IPS DF 6.9 (cell line): Measurements from ENCODE around the gene ASCC2.
"Not testable (repeated sequence)": the region's sequence is repeated elsewhere in the genome, so short reads cannot be mapped to it uniquely, and the experiment has no call there.

Experiments
- DNase-seq: peaks from one replicate; pipeline ENCODE4 v3.0.0-alpha.2; 2013; ENCODE audit warnings: low read depth, low spot score
- H3K27ac ChIP-seq: one replicate; pipeline ENCODE4 v1.5.1; 2013; ENCODE audit warnings: low read length, control low read depth
- H3K27me3 ChIP-seq: 2 replicates; pipeline ENCODE4 v1.6.1; 2013; ENCODE audit warnings: mild to moderate bottlenecking, low read length; ENCODE audit not compliant: control insufficient read depth, insufficient read depth
- H3K36me3 ChIP-seq: 2 replicates; pipeline ENCODE4 v1.6.1; 2013; ENCODE audit warnings: low read length; ENCODE audit not compliant: control insufficient read depth, insufficient read depth
- H3K4me1 ChIP-seq: 2 replicates; pipeline ENCODE4 v1.6.1; 2013; ENCODE audit warnings: low read length; ENCODE audit not compliant: control insufficient read depth, insufficient read depth
- H3K4me3 ChIP-seq: 2 replicates; pipeline ENCODE4 v1.5.1; 2013; ENCODE audit warnings: mild to moderate bottlenecking, low read length
- H3K9me3 ChIP-seq: 2 replicates; pipeline ENCODE4 v1.6.1; 2013; ENCODE audit warnings: low read length, inconsistent platforms; ENCODE audit not compliant: control insufficient read depth, insufficient read depth
- WGBS: extraction: QIAGEN DNeasy Blood & Tissue Kit; methylation state at CpG from one replicate; pipeline ENCODE4 v1.1.7; 2013; ENCODE audit warnings: mixed read lengths, missing lambda C conversion rate; ENCODE audit not compliant: insufficient read length, insufficient coverage; 5-methylcytosine and 5-hydroxymethylcytosine counted together

The ASCC2 gene

DNA sequence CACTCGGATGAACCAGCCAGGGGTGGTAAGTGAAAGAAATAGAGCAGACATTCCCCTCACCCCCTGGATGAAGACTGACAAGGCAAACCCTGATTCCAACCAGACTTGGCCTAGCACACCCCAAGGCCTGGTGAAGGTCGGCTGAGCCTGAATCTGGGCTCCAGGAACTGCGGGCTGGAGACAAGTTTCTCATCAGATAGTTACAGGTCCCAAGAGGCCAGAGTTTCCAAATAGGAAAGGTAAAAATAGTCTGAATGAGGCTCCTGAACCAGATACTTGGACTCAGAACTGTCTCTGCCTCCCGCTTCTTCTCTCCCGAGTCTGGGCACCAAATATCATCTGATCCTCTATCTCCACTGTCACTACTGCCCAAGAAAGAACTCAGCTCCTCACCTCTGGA lies 79.1 kb downstream of the ASCC2 start:
- no peaks in the 10 kb centered on the region for H3K36me3 ChIP-seq
- no peak overlapping the region for H3K27ac ChIP-seq
- H3K27me3 ChIP-seq: no peaks in the 10 kb centered on the region
- no peak for DNase-seq
- no peaks in the 10 kb centered on the region; the same call in 1 of the 2 replicates for H3K4me1 ChIP-seq
- no peak overlapping the region for H3K4me3 ChIP-seq
- no CpG with 5 or more reads among the region's 5 CpGs for WGBS
- no peaks in the 10 kb centered on the region for H3K9me3 ChIP-seq

DNA sequence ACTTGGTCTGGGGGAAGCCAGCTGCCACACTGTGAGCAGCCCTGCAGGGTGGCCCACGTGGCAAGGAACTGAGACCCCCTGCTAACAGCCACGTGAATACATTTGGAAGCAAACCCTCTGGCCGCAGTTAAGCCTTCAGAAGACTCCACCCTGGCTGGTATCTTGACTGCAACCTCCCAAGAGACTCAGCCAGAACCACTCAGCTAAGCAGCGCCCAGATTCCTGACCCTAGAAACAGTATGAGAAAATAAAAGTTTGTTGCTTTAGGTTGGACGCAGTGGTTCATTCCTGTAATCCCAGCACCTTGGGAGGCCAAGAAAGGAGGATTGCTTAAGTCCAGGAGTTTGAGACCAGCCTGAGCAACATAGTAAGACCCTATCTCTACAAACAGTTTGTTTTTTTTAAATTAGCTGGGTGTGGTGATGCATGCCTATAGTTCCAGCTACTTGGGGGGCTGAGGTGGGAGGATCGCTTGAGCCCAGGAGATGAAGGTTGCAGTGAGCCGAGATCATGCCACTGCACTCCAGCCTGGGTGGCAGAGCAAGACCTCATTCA lies 79.9 kb downstream of the ASCC2 start:
- WGBS: no CpG with 5 or more reads among the region's 7 CpGs
- Histone ChIP-seq H3K4me3 (no peak overlapping the region), H3K9me3 (no peaks in the 10 kb centered on the region), H3K27ac (no peak overlapping the region), H3K27me3 (no peaks in the 10 kb centered on the region), H3K36me3 (no peaks in the 10 kb centered on the region), H3K4me1 (no peaks in the 10 kb centered on the region; the same call in 1 of the 2 replicates)
- no peak for DNase-seq

DNA sequence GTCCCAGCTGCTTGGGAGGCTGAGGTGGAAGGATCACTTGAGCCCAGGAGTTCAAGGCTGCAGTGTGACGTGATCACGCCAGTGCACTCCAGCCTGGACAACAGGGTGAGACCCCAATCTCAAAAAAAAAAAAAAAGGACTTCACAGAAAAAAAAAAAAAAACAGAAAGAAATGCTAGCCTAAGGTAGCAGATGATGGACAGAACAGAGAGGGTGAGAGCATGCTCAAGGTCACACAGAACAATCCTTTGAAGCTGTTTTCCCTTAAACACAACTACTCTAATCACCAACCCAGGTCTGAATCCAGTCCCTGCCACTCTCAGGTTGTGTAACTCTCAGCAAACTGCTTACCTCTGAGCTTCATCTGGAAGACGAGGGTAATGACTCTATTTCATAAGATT lies 81.0 kb downstream of the ASCC2 start:
- Histone ChIP-seq H3K4me3 (no peak overlapping the region), H3K36me3 (no peaks in the 10 kb centered on the region), H3K9me3 (no peaks in the 10 kb centered on the region), H3K4me1 (no peaks in the 10 kb centered on the region; the same call in 1 of the 2 replicates), H3K27ac (no peak overlapping the region), H3K27me3 (no peaks in the 10 kb centered on the region)
- no CpG with 5 or more reads among the region's 3 CpGs for WGBS
- DNase-seq: no peak

DNA sequence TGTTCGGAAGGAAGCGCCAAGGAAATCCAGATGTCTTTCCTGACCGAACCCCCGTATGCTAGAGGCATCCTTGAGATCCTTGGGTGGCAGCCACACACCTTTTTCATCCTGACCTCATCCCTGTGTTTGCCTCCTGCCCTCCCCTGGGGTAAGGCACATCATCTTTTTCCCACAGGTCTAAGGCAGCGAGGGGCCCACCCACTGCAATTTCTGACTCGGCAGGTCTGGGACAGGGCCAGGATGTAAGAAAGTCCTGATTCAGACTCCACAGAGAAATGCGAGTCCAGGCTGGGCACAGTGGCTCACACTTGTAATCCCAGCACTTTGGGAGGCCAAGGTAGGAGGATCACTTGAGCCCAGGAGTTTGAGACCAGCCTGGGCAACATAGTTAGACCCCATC lies 81.7 kb downstream of the ASCC2 start:
- Histone ChIP-seq H3K4me3 (no peak overlapping the region), H3K36me3 (no peaks in the 10 kb centered on the region), H3K9me3 (no peaks in the 10 kb centered on the region), H3K4me1 (no peaks in the 10 kb centered on the region; the same call in 1 of the 2 replicates), H3K27me3 (no peaks in the 10 kb centered on the region), H3K27ac (no peak overlapping the region)
- no CpG with 5 or more reads among the region's 7 CpGs for WGBS
- no peak for DNase-seq

DNA sequence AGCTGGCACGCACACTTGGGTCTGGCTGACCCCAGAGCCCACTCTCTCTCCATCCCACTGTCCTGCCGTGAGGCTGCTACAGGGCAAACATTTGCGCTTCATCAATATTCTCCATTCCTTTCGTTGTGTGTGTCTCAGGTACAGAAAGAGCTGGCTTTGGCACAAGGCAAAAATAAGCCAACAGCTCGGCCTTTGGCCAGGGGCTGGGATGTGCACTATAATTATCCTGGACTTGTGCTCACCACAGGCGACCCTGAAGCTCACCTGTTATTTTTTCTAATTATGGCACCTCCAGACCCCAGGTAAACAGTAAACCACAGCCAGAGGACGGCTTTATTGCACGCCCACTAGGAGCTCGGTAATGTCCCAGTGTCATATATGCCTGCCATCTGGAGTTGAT lies 82.2 kb downstream of the ASCC2 start:
- Histone ChIP-seq H3K27ac (no peak overlapping the region), H3K27me3 (no peaks in the 10 kb centered on the region), H3K4me1 (no peaks in the 10 kb centered on the region; the same call in 1 of the 2 replicates), H3K36me3 (no peaks in the 10 kb centered on the region), H3K9me3 (no peaks in the 10 kb centered on the region), H3K4me3 (no peak overlapping the region)
- no CpG with 5 or more reads among the region's 9 CpGs for WGBS
- no peak for DNase-seq

DNA sequence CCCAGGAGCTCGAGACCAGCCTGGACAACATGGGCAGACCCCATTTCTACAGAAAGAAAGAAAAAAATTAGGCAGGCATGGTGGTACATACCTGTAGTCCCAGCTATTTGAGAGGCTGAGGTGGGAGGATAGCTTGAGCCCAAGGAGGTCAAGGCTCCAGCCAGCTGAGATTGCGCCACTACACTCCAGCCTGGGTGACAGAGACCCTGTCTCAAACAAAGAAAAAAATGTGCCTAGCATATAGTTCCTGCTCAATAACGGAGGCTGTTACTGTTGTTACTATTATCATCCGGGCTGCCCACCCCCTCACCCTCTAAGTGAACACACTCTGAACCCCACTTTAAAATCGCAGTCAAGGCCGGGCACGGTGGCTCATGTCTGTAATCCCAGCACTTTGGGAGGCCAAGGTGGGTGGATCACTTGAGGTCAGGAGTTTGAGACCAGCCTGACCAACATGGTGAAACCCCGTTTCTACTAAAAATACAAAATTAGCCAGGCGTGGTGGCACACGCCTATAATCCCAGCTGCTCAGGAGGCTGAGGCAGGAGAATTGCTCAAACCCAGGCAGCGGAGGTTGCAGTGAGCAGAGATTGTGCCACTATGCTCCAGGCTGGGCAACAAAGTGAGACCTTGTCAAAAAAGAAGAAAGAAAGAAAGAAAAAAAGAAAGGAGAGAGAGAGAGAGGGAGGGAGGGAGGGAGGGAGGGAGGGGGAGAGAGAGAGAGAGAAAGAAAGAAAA lies 83.2 kb downstream of the ASCC2 start:
- not testable (repeated sequence) for H3K36me3 ChIP-seq, H3K27me3 ChIP-seq, H3K4me1 ChIP-seq, H3K27ac ChIP-seq, H3K9me3 ChIP-seq, DNase-seq, H3K4me3 ChIP-seq
- no CpG with 5 or more reads among the region's 11 CpGs for WGBS

DNA sequence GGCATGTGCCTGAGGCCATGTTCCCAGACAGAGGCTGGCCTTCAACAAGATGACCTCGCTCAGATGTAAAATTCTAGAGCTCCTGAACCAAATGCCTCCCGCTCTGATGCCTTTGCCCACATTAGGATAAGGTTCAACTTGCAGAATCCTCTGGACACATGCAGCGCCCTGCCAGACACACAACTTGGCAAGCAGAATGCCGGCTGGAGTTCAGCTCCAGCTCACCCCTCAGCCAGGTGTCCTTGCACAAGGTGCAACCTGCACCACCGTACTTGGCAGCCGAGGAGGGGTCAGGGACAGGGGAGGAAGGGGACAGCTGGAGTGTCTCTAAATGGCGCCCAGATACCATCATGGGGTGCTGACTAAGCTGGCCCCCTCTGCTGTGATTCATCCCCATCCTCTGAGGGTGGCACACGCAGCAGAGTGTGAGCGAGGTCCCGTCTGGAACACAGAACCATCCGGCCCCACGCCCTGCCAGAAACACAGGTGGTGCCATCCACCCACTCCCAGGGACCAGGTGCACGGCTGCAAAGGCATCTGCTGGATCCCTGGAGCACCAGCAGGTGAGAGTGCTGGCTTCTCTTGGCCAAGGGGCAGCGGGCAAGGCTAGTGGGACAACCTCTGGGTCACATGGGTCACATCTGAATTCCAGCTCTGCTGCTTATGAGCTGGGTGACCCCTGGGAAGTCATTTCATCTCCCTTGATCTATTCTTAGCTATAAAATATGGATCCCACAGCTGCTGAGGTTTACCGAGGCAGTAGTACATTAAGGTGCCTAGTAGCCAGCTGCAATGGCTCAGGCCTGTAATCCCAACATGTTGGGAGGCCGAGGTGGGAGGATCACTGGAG lies 84.0 kb downstream of the ASCC2 start:
- H3K27ac ChIP-seq: no peak overlapping the region
- H3K36me3 ChIP-seq: no peaks in the 10 kb centered on the region
- no peaks in the 10 kb centered on the region; the same call in 1 of the 2 replicates for H3K4me1 ChIP-seq
- DNase-seq: no peak
- no peaks in the 10 kb centered on the region for H3K9me3 ChIP-seq
- H3K4me3 ChIP-seq: no peak overlapping the region
- no peaks in the 10 kb centered on the region for H3K27me3 ChIP-seq
- no CpG with 5 or more reads among the region's 16 CpGs for WGBS

DNA sequence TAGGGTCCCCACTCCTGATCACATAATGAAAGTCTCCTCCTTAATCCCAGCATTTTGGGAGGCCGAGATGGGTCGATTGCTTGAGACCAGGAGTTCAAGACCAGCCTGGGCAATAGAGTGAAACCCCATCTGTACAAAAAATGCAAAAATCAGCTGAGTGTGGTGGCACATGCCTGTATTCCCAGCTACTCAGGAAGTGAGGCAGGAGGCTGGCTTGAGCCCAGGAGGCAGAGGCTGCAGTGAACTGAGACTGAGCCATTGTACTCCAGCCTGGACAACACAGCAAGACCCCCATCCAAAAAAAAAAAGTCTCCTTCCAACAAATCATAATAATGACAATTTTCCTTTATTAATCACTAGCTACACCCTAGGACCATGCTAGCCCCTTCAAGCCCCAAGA lies 86.4 kb downstream of the ASCC2 start:
- no peaks in the 10 kb centered on the region for H3K36me3 ChIP-seq
- DNase-seq: no peak
- H3K4me1 ChIP-seq: no peaks in the 10 kb centered on the region; the same call in 1 of the 2 replicates
- H3K4me3 ChIP-seq: no peak overlapping the region
- H3K9me3 ChIP-seq: no peaks in the 10 kb centered on the region
- no CpG with 5 or more reads among the region's 2 CpGs for WGBS
- H3K27ac ChIP-seq: no peak overlapping the region
- no peaks in the 10 kb centered on the region for H3K27me3 ChIP-seq

DNA sequence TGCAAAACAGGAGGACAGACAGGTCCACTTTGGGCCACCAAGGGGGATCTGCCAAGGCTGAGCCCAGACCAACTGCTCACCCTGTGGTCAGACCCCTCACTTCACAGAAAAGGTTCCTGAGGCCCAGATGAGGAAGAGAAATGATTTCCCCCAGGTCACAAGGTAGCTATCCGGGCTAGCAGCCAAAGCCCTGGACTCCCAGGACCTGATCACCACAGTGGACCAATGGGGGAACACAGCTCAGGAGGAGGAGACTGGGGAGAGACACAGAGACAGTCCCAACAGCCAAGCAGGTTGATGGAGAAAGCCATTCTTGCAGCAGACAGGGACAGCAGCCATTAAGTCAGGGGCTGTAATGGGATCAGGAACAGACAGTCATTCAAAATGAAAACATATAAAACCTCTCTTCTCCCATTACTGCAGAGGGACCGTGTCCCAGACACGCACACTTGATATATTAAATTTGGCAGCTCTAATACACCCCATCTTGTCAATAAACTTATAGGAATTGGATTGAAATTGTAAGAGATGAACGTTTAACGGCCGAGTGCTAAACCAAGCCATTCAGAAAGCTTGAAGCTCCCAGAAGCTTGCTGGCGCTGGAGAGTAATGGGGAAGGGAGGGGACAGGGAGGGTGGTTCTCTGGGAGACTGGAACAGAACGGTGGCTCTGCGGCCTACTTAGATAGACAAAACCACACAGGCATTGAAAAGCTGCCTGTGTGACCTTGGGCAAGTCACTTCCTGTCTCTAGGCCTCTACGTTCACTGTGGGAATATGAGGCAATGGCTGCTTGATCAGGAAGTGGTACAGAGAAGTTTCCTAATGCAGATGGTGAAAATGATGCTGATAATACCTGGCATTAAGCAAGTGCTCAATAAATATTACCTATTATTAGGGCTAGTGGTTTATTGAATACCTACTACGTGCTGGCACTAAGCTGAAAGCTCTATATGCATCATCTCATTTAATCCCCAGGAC lies 87.2 kb downstream of the ASCC2 start:
- H3K36me3 ChIP-seq: no peaks in the 10 kb centered on the region
- H3K4me3 ChIP-seq: no peak overlapping the region
- H3K27me3 ChIP-seq: no peaks in the 10 kb centered on the region
- no peaks in the 10 kb centered on the region; the same call in 1 of the 2 replicates for H3K4me1 ChIP-seq
- no CpG with 5 or more reads among the region's 11 CpGs for WGBS
- no peaks in the 10 kb centered on the region for H3K9me3 ChIP-seq
- no peak for DNase-seq
- H3K27ac ChIP-seq: no peak overlapping the region

DNA sequence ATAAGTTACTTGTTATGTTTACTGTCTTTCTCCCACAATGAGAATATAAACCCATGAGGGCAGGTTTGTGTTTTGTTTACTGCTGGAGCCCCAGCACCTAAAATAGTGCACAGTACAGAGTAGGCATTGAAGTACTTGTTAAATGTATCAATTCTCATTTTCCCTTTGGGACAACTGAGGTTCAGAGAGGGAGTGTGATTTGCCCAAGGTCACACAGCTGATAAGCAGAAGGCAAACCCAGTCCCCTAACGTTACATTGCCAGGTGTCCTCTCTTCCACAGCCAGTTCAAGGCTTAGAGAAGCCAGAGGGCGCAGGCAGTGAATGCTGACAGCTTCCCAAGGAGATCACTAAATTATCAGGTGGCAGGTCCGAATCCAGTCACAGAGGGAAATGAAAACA lies 88.0 kb downstream of the ASCC2 start:
- H3K4me1 ChIP-seq: no peaks in the 10 kb centered on the region
- H3K4me3 ChIP-seq: no peak overlapping the region
- no peak overlapping the region for H3K27ac ChIP-seq
- no peaks in the 10 kb centered on the region for H3K36me3 ChIP-seq
- H3K27me3 ChIP-seq: no peaks in the 10 kb centered on the region
- no peaks in the 10 kb centered on the region for H3K9me3 ChIP-seq
- DNase-seq: no peak
- no CpG with 5 or more reads among the region's 3 CpGs for WGBS
